Natural killer cell treated with Interleukin-12 subunit alpha and Interleukin-12 subunit beta and Interleukin-15 and Interleukin-18, amount 100 ng/mL, for 72 hours (primary cell): ENCODE measurements around the gene DHCR7. TPM values are rescaled to one million over a fixed set of nuclear protein-coding genes. Genes with fewer than 3 reads are reported as not detected.

Experiments
- ATAC-seq, 2 donors: fragments of 150-1000 bp; cut with Tn5 transposase in 1 of 2; sonication (Bioruptor Pico), chemical (Tn5 transposase) in 1 of 2; 2 replicates each; pipeline ENCODE4 v1.10.0; 2021
- DNase-seq: peaks from one replicate; pipeline ENCODE4 v3.0.0; 2022; ENCODE audit warnings: low spot score
- H3K27ac Mint-ChIP-seq, 2 donors: 1 replicate in 1 of 2; 2 replicates in 1 of 2; pipeline ENCODE4 v1.8.0; 2022; ENCODE audit warnings: mixed read lengths in 2 of 2, mild to moderate bottlenecking in 1 of 2, moderate library complexity in 1 of 2
- H3K27me3 Mint-ChIP-seq, 2 donors: 1 replicate in 1 of 2; 2 replicates in 1 of 2; pipeline ENCODE4 v1.8.0; 2022; ENCODE audit warnings: mixed read lengths in 2 of 2
- H3K36me3 Mint-ChIP-seq: one replicate; pipeline ENCODE4 v1.8.0; 2022; ENCODE audit warnings: mixed read lengths
- H3K4me1 Mint-ChIP-seq, 2 donors: 1 replicate in 1 of 2; 2 replicates in 1 of 2; pipeline ENCODE4 v1.8.0; 2022; ENCODE audit warnings: low read depth in 2 of 2, mixed read lengths in 2 of 2, mild to moderate bottlenecking in 1 of 2
- H3K4me3 Mint-ChIP-seq: one replicate; pipeline ENCODE4 v1.8.0; 2022; ENCODE audit warnings: mixed read lengths
- H3K9me3 Mint-ChIP-seq: 2 replicates; pipeline ENCODE4 v1.8.0; 2022; ENCODE audit warnings: mixed read lengths
- total RNA-seq, 2 donors: library from RNA; stranded (reverse); gene quantifications; one replicate each; pipeline ENCODE4 v1.2.3, GENCODE V29; 2022

DHCR7 gene
- total RNA-seq, 2 donors from 2014 or later, result 75.8 to 104 TPM

- Mint-ChIP-seq H3K4me1 (peaks cover 22 to 32% of the 10 kb centered on the region in 2 donors), H3K27ac (no peak overlapping the region), H3K4me3 (peak overlapping the region; percentile 91), H3K36me3 (peaks cover 13% of the 10 kb centered on the region), H3K9me3 (no peaks in the 10 kb centered on the region), H3K27me3 (no peaks in the 10 kb centered on the region)
- DNase-seq (no peak), ATAC-seq (no peak)
These were observed 2.0 kb downstream of the DHCR7 start for GRCh38 chr11:71446150-71446549.

- no peak overlapping the region for H3K27ac Mint-ChIP-seq
- H3K4me1 Mint-ChIP-seq, result peaks cover 22 to 23% of the 10 kb centered on the region in 2 donors
- ATAC-seq (no peak), DNase-seq (no peak)
- H3K4me3 Mint-ChIP-seq, result no peak overlapping the region
- H3K9me3 Mint-ChIP-seq, result no peaks in the 10 kb centered on the region
- no peaks in the 10 kb centered on the region for H3K27me3 Mint-ChIP-seq
- peaks cover 13% of the 10 kb centered on the region for H3K36me3 Mint-ChIP-seq
These were observed 3.4 kb downstream of the DHCR7 start for GRCh38 chr11:71444811-71445210.

GRCh38 chr11:71443736-71444445 is 4.3 kb downstream of the DHCR7 start:
- no peaks in the 10 kb centered on the region for H3K27me3 Mint-ChIP-seq
- H3K9me3 Mint-ChIP-seq, result no peaks in the 10 kb centered on the region
- DNase-seq, result peak; percentile 47
- ATAC-seq, result no peak
- H3K36me3 Mint-ChIP-seq, result peaks cover 13% of the 10 kb centered on the region
- no peak overlapping the region for H3K4me3 Mint-ChIP-seq
- H3K27ac Mint-ChIP-seq, result no peak overlapping the region
- peaks cover 14 to 17% of the 10 kb centered on the region in 2 donors for H3K4me1 Mint-ChIP-seq

- no peaks in the 10 kb centered on the region for H3K27me3 Mint-ChIP-seq
- H3K4me3 Mint-ChIP-seq, result no peak overlapping the region
- H3K27ac Mint-ChIP-seq, result no peak overlapping the region
- H3K9me3 Mint-ChIP-seq, result no peaks in the 10 kb centered on the region
- ATAC-seq (no peak), DNase-seq (no peak)
- peaks cover 14 to 17% of the 10 kb centered on the region in 2 donors for H3K4me1 Mint-ChIP-seq
- H3K36me3 Mint-ChIP-seq, result peaks cover 13% of the 10 kb centered on the region
These were observed 5.3 kb downstream of the DHCR7 start for GRCh38 chr11:71442880-71443279.

GRCh38 chr11:71442123-71442522 is 6.1 kb downstream of the DHCR7 start:
- Mint-ChIP-seq H3K27ac (no peak overlapping the region), H3K36me3 (peaks cover 13% of the 10 kb centered on the region)
- no peak for ATAC-seq

GRCh38 chr11:71441251-71441650 is 6.9 kb downstream of the DHCR7 start:
- H3K9me3 Mint-ChIP-seq, result no peaks in the 10 kb centered on the region
- ATAC-seq, result no peak
- no peak overlapping the region for H3K4me3 Mint-ChIP-seq
- H3K36me3 Mint-ChIP-seq, result peaks cover 9% of the 10 kb centered on the region
- no peaks in the 10 kb centered on the region for H3K27me3 Mint-ChIP-seq
- H3K27ac Mint-ChIP-seq, result no peak overlapping the region
- no peak for DNase-seq
- peaks cover 6 to 8% of the 10 kb centered on the region in 2 donors for H3K4me1 Mint-ChIP-seq

More at GRCh38 chr11:71442123-71442522, 6.1 kb downstream of the DHCR7 start:
- Mint-ChIP-seq H3K9me3 (no peaks in the 10 kb centered on the region), H3K27me3 (no peaks in the 10 kb centered on the region), H3K4me3 (no peak overlapping the region), H3K4me1 (peaks cover 8 to 12% of the 10 kb centered on the region in 2 donors)
- no peak for DNase-seq

GRCh38 chr11:71440021-71440755 is 8.0 kb downstream of the DHCR7 start:
- ATAC-seq (no peak), DNase-seq (no peak)
- Mint-ChIP-seq H3K9me3 (no peaks in the 10 kb centered on the region), H3K36me3 (no peaks in the 10 kb centered on the region), H3K4me3 (no peak overlapping the region), H3K27me3 (no peaks in the 10 kb centered on the region), H3K4me1 (peaks cover 0 to 8% of the 10 kb centered on the region in 2 donors), H3K27ac (no peak overlapping the region)

- Mint-ChIP-seq H3K27ac (no peak overlapping the region), H3K27me3 (no peaks in the 10 kb centered on the region), H3K9me3 (no peaks in the 10 kb centered on the region), H3K4me1 (peaks cover 0 to 8% of the 10 kb centered on the region in 2 donors), H3K4me3 (no peak overlapping the region), H3K36me3 (no peaks in the 10 kb centered on the region)
- ATAC-seq, result no peak
- no peak for DNase-seq
These were observed 9.5 kb downstream of the DHCR7 start for GRCh38 chr11:71438650-71439049.

GRCh38 chr11:71437879-71438278 is 10.3 kb downstream of the DHCR7 start:
- no peaks in the 10 kb centered on the region for H3K9me3 Mint-ChIP-seq
- ATAC-seq (no peak), DNase-seq (no peak)
- no peaks in the 10 kb centered on the region for H3K36me3 Mint-ChIP-seq
- peaks cover 0 to 8% of the 10 kb centered on the region in 2 donors for H3K4me1 Mint-ChIP-seq
- H3K27ac Mint-ChIP-seq, result no peak overlapping the region
- no peak overlapping the region for H3K4me3 Mint-ChIP-seq
- H3K27me3 Mint-ChIP-seq, result no peaks in the 10 kb centered on the region

GRCh38 chr11:71437399-71437798 is 10.8 kb downstream of the DHCR7 start:
- peaks cover 0 to 8% of the 10 kb centered on the region in 2 donors for H3K4me1 Mint-ChIP-seq
- ATAC-seq (no peak), DNase-seq (no peak)
- no peaks in the 10 kb centered on the region for H3K36me3 Mint-ChIP-seq
- no peaks in the 10 kb centered on the region for H3K27me3 Mint-ChIP-seq
- no peak overlapping the region for H3K27ac Mint-ChIP-seq
- no peaks in the 10 kb centered on the region for H3K9me3 Mint-ChIP-seq
- H3K4me3 Mint-ChIP-seq, result no peak overlapping the region

GRCh38 chr11:71436861-71437260 is 11.3 kb downstream of the DHCR7 start:
- Mint-ChIP-seq H3K27me3 (no peaks in the 10 kb centered on the region), H3K4me1 (peaks cover 0 to 8% of the 10 kb centered on the region in 2 donors), H3K36me3 (no peaks in the 10 kb centered on the region), H3K9me3 (no peaks in the 10 kb centered on the region), H3K27ac (no peak overlapping the region), H3K4me3 (no peak overlapping the region)
- DNase-seq (no peak), ATAC-seq (no peak)

GRCh38 chr11:71435278-71435951 is 12.8 kb downstream of the DHCR7 start:
- DNase-seq, result no peak
- Mint-ChIP-seq H3K4me3 (no peak overlapping the region), H3K27ac (no peak overlapping the region), H3K27me3 (no peaks in the 10 kb centered on the region), H3K36me3 (no peaks in the 10 kb centered on the region), H3K4me1 (peaks cover 0 to 7% of the 10 kb centered on the region in 2 donors), H3K9me3 (no peaks in the 10 kb centered on the region)
- ATAC-seq, result no peak

- no peaks in the 10 kb centered on the region for H3K4me1 Mint-ChIP-seq
- ATAC-seq, result no peak
- DNase-seq, result no peak
- H3K4me3 Mint-ChIP-seq, result no peak overlapping the region
- no peak overlapping the region for H3K27ac Mint-ChIP-seq
- no peaks in the 10 kb centered on the region for H3K27me3 Mint-ChIP-seq
- no peaks in the 10 kb centered on the region for H3K9me3 Mint-ChIP-seq
- H3K36me3 Mint-ChIP-seq, result no peaks in the 10 kb centered on the region
These were observed 13.5 kb downstream of the DHCR7 start for GRCh38 chr11:71434576-71435130.
